ENCODE measurements around the gene JARID2.

DNA sequence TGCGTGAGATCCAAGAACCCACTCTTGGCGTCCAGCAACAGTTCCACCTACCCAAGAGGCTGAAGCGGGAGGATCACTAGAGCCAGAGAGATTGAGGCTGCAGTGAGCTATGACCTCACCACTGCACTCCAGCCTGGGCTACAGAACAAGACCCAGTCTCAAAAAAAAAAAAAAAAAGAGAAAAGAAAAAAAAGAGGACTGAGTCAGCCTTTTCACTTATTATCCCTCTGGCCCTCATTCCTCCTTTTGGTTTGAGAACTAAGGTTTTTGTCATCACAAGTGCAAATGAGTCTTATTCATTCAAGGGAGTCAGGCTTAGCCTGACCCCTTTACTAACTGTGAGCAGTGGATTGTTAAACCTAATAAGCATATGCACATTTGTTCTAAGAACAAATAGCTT is 37.9 kb upstream of the JARID2 start:
- TF ChIP-seq POLR2A (IDR thresholded peaks at IDR 0.05) (no peak), CTCF (IDR thresholded peaks at IDR 0.05) (no peak)

Data from thyroid gland (tissue), 4 donors.